Measurements from ENCODE around the gene SNED1.

Gene SNED1

DNA sequence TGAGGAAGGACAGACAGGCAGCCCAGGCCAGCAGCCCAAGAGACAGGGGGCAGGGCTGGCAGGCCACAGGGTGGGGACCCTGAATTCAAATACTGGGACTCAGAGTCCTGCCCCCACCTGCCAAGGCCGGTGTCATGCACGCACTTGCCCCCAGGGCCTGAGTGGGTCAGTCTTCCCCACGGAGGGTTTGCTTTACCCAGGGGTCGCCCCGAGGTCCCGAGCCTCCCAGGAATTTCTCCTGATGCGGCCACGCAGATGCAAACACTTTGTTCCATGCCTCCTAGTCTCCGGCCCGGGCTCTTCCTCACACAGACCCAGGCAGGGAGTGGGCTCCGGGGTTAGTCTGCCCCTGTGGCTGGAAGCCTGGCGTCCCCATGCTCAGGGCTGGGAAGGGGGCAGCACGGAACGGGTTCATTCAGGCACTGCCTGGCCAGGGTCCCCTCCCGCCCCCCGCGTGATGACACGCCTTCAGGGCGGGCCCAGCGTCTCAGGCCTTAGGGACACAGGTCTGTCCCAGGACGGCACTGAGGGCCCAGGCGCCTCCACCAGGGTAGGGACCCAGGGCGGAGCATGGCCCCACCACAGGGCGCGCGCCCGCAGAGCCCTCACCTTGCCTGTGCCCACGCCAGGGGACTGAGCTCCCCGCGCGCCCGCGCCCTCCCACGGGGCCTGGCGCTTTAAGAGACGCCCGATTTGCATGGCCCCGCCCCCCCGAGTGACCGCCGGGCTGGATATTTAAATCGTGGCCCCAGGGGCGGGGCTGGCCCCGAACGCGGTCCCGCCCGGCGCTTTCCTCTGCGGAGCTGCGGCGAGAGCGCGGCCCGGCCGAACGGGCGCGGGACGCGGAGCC is at the start of gene SNED1:
TSS of gene SNED1 (plus strand) at position 763 of the 850 bp plus-strand sequence. CDS start 220 bp downstream, outside the sequence.
- peak within 1 kb of the TSS; percentile 70 for H3K4me3 ChIP-seq (ENCODE audit: control insufficient read depth, low read depth, low read length)

GRCh38 chr2:240948905-240949790 is 49.3 kb upstream of the SNED1 start:
- no peak for DNase-seq (ENCODE audit: low read depth)

More for the DNA sequence above, at the start of gene SNED1:
- no peak for TF ChIP-seq CTCF (IDR thresholded peaks at IDR 0.05; ENCODE audit: control insufficient read depth, insufficient read depth, low read depth, low read length, missing control alignments)
- peak; percentile 20 for DNase-seq (ENCODE audit: low read depth)

GRCh38 chr2:240949791-240950705 is 48.4 kb upstream of the SNED1 start:
- no peak for TF ChIP-seq CTCF (IDR thresholded peaks at IDR 0.05; ENCODE audit: control insufficient read depth, insufficient read depth, low read depth, low read length, missing control alignments)
- no peak overlapping the region for H3K4me3 ChIP-seq (ENCODE audit: control insufficient read depth, low read depth, low read length)
- DNase-seq (ENCODE audit: low read depth) = no peak

More at GRCh38 chr2:240948905-240949790, 49.3 kb upstream of the SNED1 start:
- no peak overlapping the region for H3K4me3 ChIP-seq (ENCODE audit: control insufficient read depth, low read depth, low read length)
- no peak for TF ChIP-seq CTCF (IDR thresholded peaks at IDR 0.05; ENCODE audit: control insufficient read depth, insufficient read depth, low read depth, low read length, missing control alignments)

DNA sequence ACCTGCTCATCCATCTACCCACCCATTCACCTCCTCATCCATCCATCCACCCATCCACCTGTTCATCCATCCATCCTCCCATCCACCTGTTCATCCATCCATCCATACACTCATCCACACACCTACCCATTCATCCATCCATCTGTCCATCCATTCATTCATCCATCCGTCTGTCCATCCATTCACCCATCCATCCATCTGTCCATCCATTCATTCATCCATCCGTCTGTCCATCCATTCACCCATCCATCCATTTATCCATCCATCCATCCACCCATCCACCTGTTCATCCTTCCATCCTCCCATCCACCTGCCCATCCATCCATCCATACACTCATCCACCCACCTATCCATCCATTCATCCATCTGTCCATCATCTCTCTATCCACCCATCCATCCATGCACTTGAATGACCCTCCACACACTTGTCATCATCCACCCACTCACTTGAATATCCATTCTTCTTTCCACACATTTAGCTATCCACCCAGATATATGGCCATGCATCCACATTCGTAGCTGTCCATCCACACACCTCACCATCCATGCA is 47.3 kb upstream of the SNED1 start:
- no peak for TF ChIP-seq CTCF (IDR thresholded peaks at IDR 0.05; ENCODE audit: control insufficient read depth, insufficient read depth, low read depth, low read length, missing control alignments)
- H3K4me3 ChIP-seq (ENCODE audit: control insufficient read depth, low read depth, low read length) = no peak overlapping the region
- DNase-seq (ENCODE audit: low read depth) = no peak

DNA sequence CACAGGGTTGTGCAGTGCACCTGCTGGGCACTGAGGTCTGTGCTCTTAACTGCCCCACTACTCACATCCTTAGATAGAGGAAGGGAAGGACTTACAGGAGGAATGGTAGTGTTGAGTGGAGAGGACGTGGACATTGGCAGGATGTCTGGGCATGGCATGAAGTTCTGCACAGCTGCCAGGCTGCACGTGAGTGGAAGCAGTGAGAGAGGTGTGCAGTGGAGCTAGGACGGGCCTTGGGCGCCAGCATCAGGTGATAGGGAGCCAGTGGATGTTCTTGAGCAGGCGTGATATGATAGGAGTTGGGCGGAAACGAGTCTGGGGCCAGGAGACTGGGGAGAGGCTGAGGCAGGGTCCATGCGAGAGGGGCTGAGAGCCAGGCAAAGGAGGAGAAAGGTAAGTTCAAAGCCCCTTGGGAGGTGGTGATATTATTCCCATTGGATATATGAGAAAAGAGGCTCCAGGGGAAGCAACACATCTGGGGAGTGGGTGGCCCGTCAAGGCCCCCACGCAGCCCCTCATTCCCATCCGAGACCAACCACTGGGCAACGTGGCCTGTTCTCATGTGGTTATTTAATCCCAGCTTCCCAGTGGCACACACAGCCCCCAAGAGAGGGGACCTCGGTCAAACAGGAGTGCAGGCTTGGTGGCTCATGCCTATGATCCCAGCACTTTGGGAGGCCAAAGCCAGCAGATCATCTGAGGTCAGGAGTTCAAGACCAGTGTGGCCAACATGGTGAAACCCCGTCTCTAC is 45.7 kb upstream of the SNED1 start:
- no peak for DNase-seq (ENCODE audit: low read depth)
- TF ChIP-seq CTCF (IDR thresholded peaks at IDR 0.05; ENCODE audit: control insufficient read depth, insufficient read depth, low read depth, low read length, missing control alignments) = no peak
- H3K4me3 ChIP-seq (ENCODE audit: control insufficient read depth, low read depth, low read length) = no peak overlapping the region

Data from AG09309 (cell line).